SK-N-SH treated with all-trans-retinoic acid at 6 μM for 48 hours (cell line): ENCODE data around the gene CNTD1.
"Not testable (repeated sequence)": the region's sequence is repeated elsewhere in the genome, so short reads cannot be mapped to it uniquely, and the experiment has no call there.

Source experiments
- ATAC-seq: fragments of 200-7000 bp; cut with Tn5 transposase; 3 replicates; pipeline ENCODE4 v1.9.1; 2020; ENCODE audit warnings: mild to moderate bottlenecking, moderate library complexity
- BACH2 ChIP-seq: fragments of 250-450 bp; sonication (Bioruptor Pico); IDR thresholded peaks from 2 replicates; pipeline ENCODE4 v1.9.0; 2021; ENCODE audit warnings: mild to moderate bottlenecking, borderline replicate concordance
- CREB5 ChIP-seq: fragments of 250-450 bp; sonication (Bioruptor Pico); IDR thresholded peaks from 2 replicates; pipeline ENCODE4 v1.5.1; 2020; ENCODE audit warnings: low read depth, mild to moderate bottlenecking, moderate library complexity
- CSDC2 ChIP-seq: fragments of 250-450 bp; sonication (Bioruptor Pico); IDR thresholded peaks from 2 replicates; pipeline ENCODE4 v1.5.0; 2020; ENCODE audit warnings: mild to moderate bottlenecking, moderate library complexity
- CSRNP3 ChIP-seq: fragments of 250-450 bp; sonication (Bioruptor Pico); IDR thresholded peaks from 2 replicates; pipeline ENCODE4 v1.5.1; 2021; ENCODE audit warnings: mild to moderate bottlenecking, moderate library complexity
- ESRRG ChIP-seq: fragments of 250-450 bp; sonication (Bioruptor Pico); IDR thresholded peaks from 2 replicates; pipeline ENCODE4 v1.6.1; 2021; ENCODE audit warnings: mild to moderate bottlenecking
- GLIS3 ChIP-seq: fragments of 250-450 bp; sonication (Bioruptor Pico); IDR thresholded peaks from 2 replicates; pipeline ENCODE4 v1.5.0; 2020; ENCODE audit warnings: mild to moderate bottlenecking, moderate library complexity
- ISL1 ChIP-seq: fragments of 250-450 bp; sonication (Bioruptor Pico); IDR thresholded peaks from 2 replicates; pipeline ENCODE4 v2.1.2; 2022; ENCODE audit warnings: mild to moderate bottlenecking, moderate library complexity
- OSR1 ChIP-seq: fragments of 250-450 bp; sonication (Bioruptor Pico); IDR thresholded peaks from 2 replicates; pipeline ENCODE4 v1.8.0; 2022; ENCODE audit warnings: moderate library complexity, mild to moderate bottlenecking, inconsistent platforms
- PATZ1 ChIP-seq: fragments of 250-450 bp; sonication (Bioruptor Pico); IDR thresholded peaks from 2 replicates; pipeline ENCODE4 v1.8.0; 2020; ENCODE audit warnings: mild to moderate bottlenecking, moderate library complexity, borderline replicate concordance
- POU6F1 ChIP-seq: fragments of 250-450 bp; sonication (Bioruptor Pico); IDR thresholded peaks from 2 replicates; pipeline ENCODE4 v1.8.0; 2021; ENCODE audit warnings: low read depth, mild to moderate bottlenecking, moderate library complexity, borderline replicate concordance
- PPARA ChIP-seq: fragments of 250-450 bp; sonication (Bioruptor Pico); IDR thresholded peaks from 2 replicates; pipeline ENCODE4 v1.5.0; 2020; ENCODE audit warnings: mild to moderate bottlenecking, borderline replicate concordance
- RARB ChIP-seq: fragments of 250-450 bp; sonication (Bioruptor Pico); IDR thresholded peaks from 2 replicates; pipeline ENCODE4 v1.8.0; 2021; ENCODE audit warnings: mild to moderate bottlenecking, moderate library complexity
- SNAI2 ChIP-seq: fragments of 250-450 bp; sonication (Bioruptor Pico); IDR thresholded peaks from 2 replicates; pipeline ENCODE4 v1.5.0; 2020; ENCODE audit warnings: mild to moderate bottlenecking, moderate library complexity
- TCF4 ChIP-seq: fragments of 250-450 bp; sonication (Bioruptor Pico); IDR thresholded peaks from 2 replicates; pipeline ENCODE4 v1.8.0; 2021; ENCODE audit warnings: mild to moderate bottlenecking, moderate library complexity, borderline replicate concordance
- TOX ChIP-seq: fragments of 250-450 bp; sonication (Bioruptor Pico); IDR thresholded peaks from 2 replicates; pipeline ENCODE4 v1.8.0; 2021; ENCODE audit warnings: mild to moderate bottlenecking, moderate library complexity, borderline replicate concordance
- TSHZ2 ChIP-seq: fragments of 250-450 bp; sonication (Bioruptor Pico); IDR thresholded peaks from 2 replicates; pipeline ENCODE4 v1.5.0; 2020; ENCODE audit warnings: mild to moderate bottlenecking, moderate library complexity
- ZC3H10 ChIP-seq: fragments of 250-450 bp; sonication (Bioruptor Pico); IDR thresholded peaks from 2 replicates; pipeline ENCODE4 v1.5.1; 2021; ENCODE audit warnings: mild to moderate bottlenecking, moderate library complexity
- ZFP3 ChIP-seq: fragments of 250-450 bp; sonication (Bioruptor Pico); IDR thresholded peaks from 2 replicates; pipeline ENCODE4 v1.5.0; 2020; ENCODE audit warnings: mild to moderate bottlenecking, moderate library complexity
- ZFP30 ChIP-seq: fragments of 450-650 bp; formaldehyde crosslinking; IDR thresholded peaks from 2 replicates; pipeline ENCODE4 v1.5.0; 2022; ENCODE audit warnings: mild to moderate bottlenecking, moderate library complexity
- ZNF565 ChIP-seq: fragments of 450-650 bp; formaldehyde crosslinking; conservative IDR thresholded peaks from 2 replicates; pipeline ENCODE4 v1.5.0; 2020; ENCODE audit warnings: low read depth, mild to moderate bottlenecking, moderate library complexity
- ZNF70 ChIP-seq: fragments of 450-650 bp; formaldehyde crosslinking; IDR thresholded peaks from 2 replicates; pipeline ENCODE4 v1.5.0; 2020; ENCODE audit warnings: mild to moderate bottlenecking, moderate library complexity
- ZNF8 ChIP-seq: fragments of 450-650 bp; formaldehyde crosslinking; IDR thresholded peaks from 2 replicates; pipeline ENCODE4 v1.5.0; 2020; ENCODE audit warnings: mild to moderate bottlenecking, moderate library complexity

CNTD1 gene

GRCh38 chr17:42766124-42766523 is 32.5 kb upstream of the CNTD1 start:
- no peak for ATAC-seq
- TF ChIP-seq ZNF70 (CRISPR knock-in tag) (no peak), TOX (CRISPR knock-in tag) (no peak), BACH2 (no peak), ZFP3 (CRISPR knock-in tag) (no peak), PPARA (no peak), TSHZ2 (CRISPR knock-in tag) (no peak), SNAI2 (no peak), GLIS3 (CRISPR knock-in tag) (no peak), TCF4 (CRISPR knock-in tag) (no peak), CREB5 (CRISPR knock-in tag) (no peak), ZFP30 (CRISPR knock-in tag) (no peak), ESRRG (CRISPR knock-in tag) (no peak), CSRNP3 (no peak), ZC3H10 (CRISPR knock-in tag) (no peak), POU6F1 (CRISPR knock-in tag) (no peak), RARB (CRISPR knock-in tag) (no peak), OSR1 (no peak)

GRCh38 chr17:42767512-42767911 is 31.1 kb upstream of the CNTD1 start:
- TF ChIP-seq TCF4 (CRISPR knock-in tag) (no peak), ZNF565 (CRISPR knock-in tag) (no peak), CREB5 (CRISPR knock-in tag) (no peak), TOX (CRISPR knock-in tag) (no peak), ZFP3 (CRISPR knock-in tag) (no peak), POU6F1 (CRISPR knock-in tag) (no peak), ZFP30 (CRISPR knock-in tag) (no peak), ZC3H10 (CRISPR knock-in tag) (no peak), SNAI2 (no peak), OSR1 (no peak), ZNF8 (CRISPR knock-in tag) (no peak), RARB (CRISPR knock-in tag) (no peak), PATZ1 (CRISPR knock-in tag) (no peak), PPARA (no peak), GLIS3 (CRISPR knock-in tag) (no peak), BACH2 (no peak), ISL1 (CRISPR knock-in tag) (no peak), CSDC2 (CRISPR knock-in tag) (no peak), ESRRG (CRISPR knock-in tag) (no peak)
- no peak for ATAC-seq

- not testable (repeated sequence) for ATAC-seq
Observed at GRCh38 chr17:42768006-42768405, 30.7 kb upstream of the CNTD1 start.

GRCh38 chr17:42769964-42770363 is 28.7 kb upstream of the CNTD1 start:
- ATAC-seq: not testable (repeated sequence)
